H1 (cell line): ENCODE measurements around the gene RHBDD2. TPM values are rescaled to one million over a fixed set of nuclear protein-coding genes. Genes with fewer than 3 reads are reported as not detected.

Experiments
- CTCF ChIA-PET: fragments of 300-600 bp; sonication (Branson Sonifier 250); formaldehyde crosslinking; loops from one replicate; lab custom pipeline; 2021; ENCODE audit not compliant: partially characterized antibody; lab: Charles Lee
- POLR2A ChIA-PET: fragments of 300-600 bp; sonication (Branson Sonifier 250); formaldehyde crosslinking; loops from one replicate; lab custom pipeline; 2021; ENCODE audit warnings: inconsistent platforms; ENCODE audit not compliant: partially characterized antibody; lab: Charles Lee
- DNase-seq, 2 experiments: peaks; one replicate each; pipeline versions ENCODE4 v3.0.0 to v3.0.0-alpha.2; 2010 to 2022; ENCODE audit warnings: low spot score in 2 of 2, low read depth in 1 of 2, mixed read lengths in 1 of 2
- FAIRE-seq: peaks from 2 replicates; lab custom pipeline; 2011; peaks lifted over from hg19 to GRCh38; lab: Jason Lieb, UNC
- H2AFZ ChIP-seq: 2 replicates; pipeline ENCODE4 v1.8.1; 2012; ENCODE audit warnings: low read length, inconsistent platforms
- H2AK5ac ChIP-seq: 2 replicates; pipeline ENCODE4 v1.6.1; 2013; ENCODE audit warnings: low read depth, low read length
- H2BK120ac ChIP-seq: replicated peaks from 2 replicates; pipeline ENCODE3; 2013; ENCODE audit warnings: low read depth, low read length, inconsistent platforms
- H2BK12ac ChIP-seq: 2 replicates; pipeline ENCODE4 v1.6.1; 2013; ENCODE audit warnings: low read depth, low read length
- H2BK15ac ChIP-seq: 2 replicates; pipeline ENCODE4 v1.6.1; 2013; ENCODE audit warnings: low read length
- H2BK20ac ChIP-seq: 2 replicates; pipeline ENCODE4 v1.6.1; 2013; ENCODE audit warnings: low read length
- H2BK5ac ChIP-seq: 2 replicates; pipeline ENCODE4 v1.6.1; 2013; ENCODE audit warnings: low read depth, low read length
- H3K14ac ChIP-seq: 2 replicates; pipeline ENCODE4 v1.6.1; 2013; ENCODE audit warnings: inconsistent platforms; ENCODE audit not compliant: insufficient read length
- H3K18ac ChIP-seq: 2 replicates; pipeline ENCODE4 v1.6.1; 2013; ENCODE audit warnings: low read length; ENCODE audit errors: extremely low read depth
- H3K23ac ChIP-seq: 2 replicates; pipeline ENCODE4 v1.6.1; 2013; ENCODE audit warnings: inconsistent platforms; ENCODE audit not compliant: insufficient read length
- H3K23me2 ChIP-seq: 2 replicates; pipeline ENCODE4 v1.6.1; 2013; ENCODE audit warnings: low read depth, low read length
- H3K27ac ChIP-seq: 2 replicates; pipeline ENCODE4 v1.6.1; 2011; ENCODE audit warnings: low read depth, low read length, inconsistent platforms
- H3K27me3 ChIP-seq, 4 experiments: replicated peaks in 1 of 4; 1 replicate in 1 of 4; 2 replicates in 3 of 4; pipeline versions ENCODE4 v1.6.1 to v1.8.1; 2011 to 2013; ENCODE audit warnings: low read length in 3 of 4, mild to moderate bottlenecking in 3 of 4, inconsistent platforms in 2 of 4, mixed read lengths in 2 of 4, moderate library complexity in 1 of 4; ENCODE audit not compliant: control insufficient read depth in 3 of 4, insufficient read depth in 3 of 4; ENCODE audit errors: extremely low read depth in 1 of 4
- H3K36me3 ChIP-seq, 4 experiments: 2 replicates each; pipeline versions ENCODE4 v1.6.1 to v1.8.1; 2011 to 2013; ENCODE audit warnings: mild to moderate bottlenecking in 4 of 4, low read length in 3 of 4, moderate library complexity in 2 of 4, control low read depth in 1 of 4, inconsistent platforms in 1 of 4; ENCODE audit not compliant: insufficient read depth in 4 of 4, control insufficient read depth in 2 of 4
- H3K4ac ChIP-seq: replicated peaks from 2 replicates; pipeline ENCODE3; 2013; ENCODE audit warnings: low read length, low read depth, mixed read lengths, inconsistent platforms; ENCODE audit not compliant: insufficient read length
- H3K4me1 ChIP-seq, 4 experiments: replicated peaks in 1 of 4; 1 replicate in 1 of 4; 2 replicates in 3 of 4; pipeline versions ENCODE4 v1.6.1 to v1.8.1; 2011 to 2013; ENCODE audit warnings: low read length in 3 of 4, inconsistent platforms in 2 of 4, mixed read lengths in 1 of 4; ENCODE audit not compliant: insufficient read depth in 4 of 4, control insufficient read depth in 3 of 4
- H3K4me2 ChIP-seq, 2 experiments: 2 replicates each; pipeline versions ENCODE4 v1.6.1 to v1.8.1; 2011 to 2013; ENCODE audit warnings: low read depth in 2 of 2, low read length in 2 of 2, control low read depth in 1 of 2, inconsistent platforms in 1 of 2, mild to moderate bottlenecking in 1 of 2; ENCODE audit not compliant: insufficient read depth in 1 of 2
- H3K4me3 ChIP-seq, 4 experiments: fragments of 200-600, 300-600 bp in 1 of 4; sonication (generic), shearing (Covaris generic), sonication (Bioruptor Twin) in 1 of 4; 2 replicates each; pipeline versions ENCODE4 v1.5.1 to v1.8.1; 2011 to 2016; ENCODE audit warnings: low read length in 4 of 4, low read depth in 3 of 4, control low read depth in 2 of 4, inconsistent platforms in 2 of 4, mild to moderate bottlenecking in 2 of 4, mixed read lengths in 1 of 4, moderate library complexity in 1 of 4; ENCODE audit not compliant: insufficient read depth in 2 of 4; ENCODE audit errors: extremely low read depth in 1 of 4
- H3K56ac ChIP-seq: replicated peaks from 2 replicates; pipeline ENCODE3; 2013; ENCODE audit warnings: low read depth, mild to moderate bottlenecking, mixed read lengths, low read length, inconsistent platforms; ENCODE audit not compliant: insufficient read length
- H3K79me1 ChIP-seq: 2 replicates; pipeline ENCODE4 v1.6.1; 2013; ENCODE audit warnings: low read depth, low read length, control low read depth
- H3K79me2 ChIP-seq, 2 experiments: 2 replicates each; pipeline versions ENCODE4 v1.6.1 to v1.8.1; 2012 to 2013; ENCODE audit warnings: low read length in 2 of 2, mild to moderate bottlenecking in 2 of 2, inconsistent platforms in 1 of 2; ENCODE audit not compliant: insufficient read depth in 2 of 2, control insufficient read depth in 1 of 2
- H3K9ac ChIP-seq, 4 experiments: replicated peaks in 1 of 4; 1 replicate in 1 of 4; 2 replicates in 3 of 4; pipeline versions ENCODE4 v1.6.1 to v1.8.1; 2011 to 2013; ENCODE audit warnings: low read depth in 3 of 4, low read length in 3 of 4, control low read depth in 2 of 4, mild to moderate bottlenecking in 2 of 4, moderate library complexity in 2 of 4, inconsistent platforms in 1 of 4; ENCODE audit errors: extremely low read depth in 1 of 4
- H3K9me3 ChIP-seq, 2 experiments: 2 replicates each; pipeline versions ENCODE4 v1.6.1 to v1.8.1; 2012 to 2013; ENCODE audit warnings: mild to moderate bottlenecking in 2 of 2, moderate library complexity in 2 of 2, control low read depth in 1 of 2, inconsistent platforms in 1 of 2, low read depth in 1 of 2, low read length in 1 of 2, mixed read lengths in 1 of 2; ENCODE audit not compliant: insufficient read depth in 2 of 2
- H4K20me1 ChIP-seq, 2 experiments: replicated peaks in 1 of 2; 2 replicates each; pipeline versions ENCODE3 to v1.8.1; 2011 to 2013; ENCODE audit warnings: inconsistent platforms in 2 of 2, low read length in 2 of 2, mild to moderate bottlenecking in 1 of 2; ENCODE audit not compliant: insufficient read depth in 2 of 2, control insufficient read depth in 1 of 2
- H4K5ac ChIP-seq: 2 replicates; pipeline ENCODE4 v1.6.1; 2013; ENCODE audit warnings: low read length, low read depth, mixed read lengths, inconsistent platforms; ENCODE audit not compliant: insufficient read length
- H4K8ac ChIP-seq: 2 replicates; pipeline ENCODE4 v1.8.0; 2013; ENCODE audit warnings: mild to moderate bottlenecking, moderate library complexity, low read length, inconsistent platforms; ENCODE audit not compliant: insufficient read depth; ENCODE audit errors: extremely low read depth
- H4K91ac ChIP-seq: replicated peaks from 2 replicates; pipeline ENCODE3; 2013; ENCODE audit warnings: low read length, mixed read lengths, inconsistent platforms; ENCODE audit not compliant: insufficient read length
- ATF2 ChIP-seq: IDR thresholded peaks from 2 replicates; pipeline ENCODE4 v1.6.1; 2012; ENCODE audit warnings: low read length, inconsistent platforms
- BRCA1 ChIP-seq: IDR thresholded peaks from 2 replicates; pipeline ENCODE4 v1.6.1; 2012; ENCODE audit warnings: low read depth, low read length, improper control_type of control experiment
- CEBPB ChIP-seq: IDR thresholded peaks from 2 replicates; pipeline ENCODE4 v1.6.1; 2012; ENCODE audit warnings: low read depth, low read length
- CHD1 ChIP-seq: IDR thresholded peaks from 2 replicates; pipeline ENCODE4 v1.6.1; 2012; ENCODE audit warnings: low read depth, low read length, improper control_type of control experiment
- CTBP2 ChIP-seq: IDR thresholded peaks from 2 replicates; pipeline ENCODE4 v1.7.0; 2011; ENCODE audit warnings: borderline replicate concordance, mild to moderate bottlenecking, moderate library complexity, mixed read lengths, low read length; ENCODE audit not compliant: insufficient read depth, insufficient read length
- JUND ChIP-seq: IDR thresholded peaks from 2 replicates; pipeline ENCODE4 v1.6.1; 2011; ENCODE audit warnings: mild to moderate bottlenecking, improper control_type of control experiment, low read length
- KDM1A ChIP-seq: fragments of 200-600, 300-600 bp; sonication (generic); IDR thresholded peaks from 2 replicates; pipeline ENCODE4 v1.7.1; 2016; ENCODE audit warnings: mild to moderate bottlenecking, low read length, borderline replicate concordance
- NRF1 ChIP-seq: IDR thresholded peaks from 2 replicates; pipeline ENCODE4 v1.6.1; 2011; ENCODE audit warnings: mild to moderate bottlenecking, low read depth, low read length, improper control_type of control experiment
- RAD21 ChIP-seq, 2 experiments: IDR thresholded peaks in 1 of 2; conservative IDR thresholded peaks in 1 of 2; 2 replicates each; pipeline ENCODE4 v1.6.1; 2011; ENCODE audit warnings: low read depth in 2 of 2, low read length in 2 of 2, improper control_type of control experiment in 1 of 2, inconsistent platforms in 1 of 2, mild to moderate bottlenecking in 1 of 2, moderate library complexity in 1 of 2
- SIRT6 ChIP-seq: IDR thresholded peaks from one replicate; pipeline ENCODE4 v1.7.1; 2012; ENCODE audit warnings: low read length, inconsistent platforms
- SP2 ChIP-seq: IDR thresholded peaks from 2 replicates; pipeline ENCODE4 v1.6.1; 2012; ENCODE audit warnings: mild to moderate bottlenecking, low read length, inconsistent platforms
- TCF12 ChIP-seq: IDR thresholded peaks from 2 replicates; pipeline ENCODE4 v1.6.1; 2011; ENCODE audit warnings: low read depth, mild to moderate bottlenecking, low read length
- ZNF274 ChIP-seq: IDR thresholded peaks from 2 replicates; pipeline ENCODE4 v1.7.0; 2012; ENCODE audit warnings: low read length, borderline replicate concordance; ENCODE audit errors: extremely low read depth
- WGBS, 2 experiments: shearing (Covaris generic) in 1 of 2; methylation state at CpG; one replicate each; pipeline versions ENCODE4 v1.1.6 to v1.1.7; 2013 to 2015; ENCODE audit warnings: low lambda C conversion rate in 2 of 2, mixed read lengths in 2 of 2, inconsistent platforms in 1 of 2, low coverage in 1 of 2, missing lambda C conversion rate in 1 of 2; ENCODE audit not compliant: insufficient replicate concordance in 2 of 2, insufficient coverage in 1 of 2, insufficient read length in 1 of 2; ENCODE audit errors: extremely low coverage in 1 of 2, missing lambda C conversion rate in 1 of 2; 5-methylcytosine and 5-hydroxymethylcytosine counted together
- polyA plus RNA-seq, 7 experiments: library from polyadenylated mRNA; depleted of rRNA in 3 of 7; stranded (reverse) in 5 of 7; unstranded in 2 of 7; fragments of >200 nt in 5 of 7; fragments of 200-250 nt in 2 of 7; gene quantifications; 1 replicate in 5 of 7; 2 replicates in 1 of 7; 4 replicates in 1 of 7; pipeline versions ENCODE4 v1.2.1 to v1.2.3, GENCODE V29; 2011 to 2013; ENCODE audit warnings: missing spikeins in 2 of 7, mixed read lengths in 2 of 7
- total RNA-seq: library from RNA; stranded (reverse); fragmentation: NEBNext Ultra II Directional; extraction: Animal tissue kit (Norgen Biotek cat#: 25700); gene quantifications from 2 replicates; pipeline ENCODE4 v1.2.1, GENCODE V29; 2021

The RHBDD2 gene
- total and polyA plus RNA-seq, 2 of the 8 experiments (the other 6 are each of a cell fraction or from before 2014, with no cell fraction given): 28.3 to 65.5 TPM

GRCh38 chr7:75921479-75921878 lies 42.6 kb downstream of the RHBDD2 start:
- no peak overlapping the region for H4K8ac ChIP-seq
- no peak overlapping the region for H3K18ac ChIP-seq
- FAIRE-seq (no peak), DNase-seq (no peak)
- H3K36me3 ChIP-seq: peaks cover 0 to 3% (median 1%) of the 10 kb centered on the region in 4 experiments; a peak in 2 of 8 replicates
- peaks cover 11 to 35% of the 10 kb centered on the region in 2 experiments for H4K20me1 ChIP-seq
- ChIA-PET POLR2A (interaction anchor here (0.6 to 1.7 kb wide), 2 partner anchors 10 to 11 kb away, joined by 3 read pairs; no protein-coding TSS in a partner anchor), CTCF (interaction anchor here (0.7 to 1.9 kb wide), 3 partner anchors 19 to 99 kb away, joined by 3 to 5 read pairs (median 4); no protein-coding TSS in a partner anchor)
- H3K56ac ChIP-seq: no peak overlapping the region
- no peak overlapping the region for H4K91ac ChIP-seq
- H3K79me1 ChIP-seq: peaks cover 21% of the 10 kb centered on the region
- no peak overlapping the region for H2BK5ac ChIP-seq
- no peaks in the 10 kb centered on the region for H3K23me2 ChIP-seq
- H2AK5ac ChIP-seq: no peak overlapping the region
- peaks cover 42 to 90% of the 10 kb centered on the region in 2 experiments for H3K79me2 ChIP-seq
- H3K9ac ChIP-seq: no peak overlapping the region
- WGBS, 2 experiments: 92% methylated on average over 14 of the region's 14 CpGs; no CpG with 5 or more reads in 1 of the 2 experiments
- H3K4me1 ChIP-seq: peaks cover 2 to 3% (median 3%) of the 10 kb centered on the region in 4 experiments; a peak in 5 of 7 replicates
- H2BK12ac ChIP-seq: no peak overlapping the region
- H3K4me2 ChIP-seq: no peak overlapping the region
- no peak overlapping the region for H3K4me3 ChIP-seq
- no peak overlapping the region for H2AFZ ChIP-seq
- H3K27ac ChIP-seq: no peak overlapping the region
- no peak overlapping the region for H2BK120ac ChIP-seq
- H3K14ac ChIP-seq: no peak overlapping the region
- no peak overlapping the region for H2BK15ac ChIP-seq
- H3K9me3 ChIP-seq: no peaks in the 10 kb centered on the region
- H3K23ac ChIP-seq: no peak overlapping the region
- no peak overlapping the region for H4K5ac ChIP-seq
- no peak overlapping the region for H2BK20ac ChIP-seq
- no peaks in the 10 kb centered on the region for H3K27me3 ChIP-seq
- H3K4ac ChIP-seq: no peak overlapping the region
- no peak for TF ChIP-seq KDM1A
- TF ChIP-seq NRF1: no peak
- TF ChIP-seq JUND: no peak
- no peak for TF ChIP-seq ZNF274
- TF ChIP-seq CTBP2: no peak
- no peak for TF ChIP-seq TCF12
- no peak for TF ChIP-seq SP2
- TF ChIP-seq CEBPB: no peak
- TF ChIP-seq BRCA1: no peak
- no peak for TF ChIP-seq RAD21 (IDR thresholded peaks at IDR 0.05 in 1 of 2, conservative IDR thresholded peaks at IDR 0.05 in 1 of 2; ENCODE audit: low read depth in 2 of 2, low read length in 2 of 2)
- TF ChIP-seq SIRT6: no peak
- no peak for TF ChIP-seq ATF2
- TF ChIP-seq CHD1: no peak
